Measurements from ENCODE around the gene RPS19BP1.

DNA sequence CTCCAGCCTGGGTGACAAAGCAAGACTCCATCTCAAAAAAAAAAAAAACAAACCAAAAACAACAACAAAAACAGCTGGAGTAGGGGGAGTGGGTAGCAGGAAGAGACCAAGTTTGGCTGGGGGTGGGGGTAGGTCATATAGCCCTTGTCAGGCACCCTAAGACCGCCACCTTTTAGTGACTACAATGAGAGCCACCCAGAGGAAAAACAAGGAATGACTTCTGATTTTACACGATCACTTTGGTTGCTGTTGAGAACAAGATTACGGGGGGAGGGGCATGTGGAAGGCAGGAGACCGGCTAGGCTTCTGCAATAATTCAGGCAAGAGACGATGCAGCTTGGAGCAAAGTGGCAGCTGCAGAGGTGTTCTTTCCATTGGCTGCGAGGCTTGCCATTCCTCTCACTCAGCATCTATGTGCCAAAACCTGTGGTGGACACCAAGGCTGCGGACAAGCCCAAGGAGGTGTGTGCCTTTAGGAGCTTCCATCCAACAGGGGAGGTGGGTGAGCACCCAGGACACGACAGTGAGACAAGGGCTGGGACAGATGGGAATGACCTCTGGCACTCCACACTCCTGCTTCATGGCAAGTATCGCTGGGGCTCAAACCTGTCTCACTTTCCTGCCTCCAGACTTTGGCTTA lies 1.7 kb downstream of the RPS19BP1 start:
- TF ChIP-seq, protein P1, sequence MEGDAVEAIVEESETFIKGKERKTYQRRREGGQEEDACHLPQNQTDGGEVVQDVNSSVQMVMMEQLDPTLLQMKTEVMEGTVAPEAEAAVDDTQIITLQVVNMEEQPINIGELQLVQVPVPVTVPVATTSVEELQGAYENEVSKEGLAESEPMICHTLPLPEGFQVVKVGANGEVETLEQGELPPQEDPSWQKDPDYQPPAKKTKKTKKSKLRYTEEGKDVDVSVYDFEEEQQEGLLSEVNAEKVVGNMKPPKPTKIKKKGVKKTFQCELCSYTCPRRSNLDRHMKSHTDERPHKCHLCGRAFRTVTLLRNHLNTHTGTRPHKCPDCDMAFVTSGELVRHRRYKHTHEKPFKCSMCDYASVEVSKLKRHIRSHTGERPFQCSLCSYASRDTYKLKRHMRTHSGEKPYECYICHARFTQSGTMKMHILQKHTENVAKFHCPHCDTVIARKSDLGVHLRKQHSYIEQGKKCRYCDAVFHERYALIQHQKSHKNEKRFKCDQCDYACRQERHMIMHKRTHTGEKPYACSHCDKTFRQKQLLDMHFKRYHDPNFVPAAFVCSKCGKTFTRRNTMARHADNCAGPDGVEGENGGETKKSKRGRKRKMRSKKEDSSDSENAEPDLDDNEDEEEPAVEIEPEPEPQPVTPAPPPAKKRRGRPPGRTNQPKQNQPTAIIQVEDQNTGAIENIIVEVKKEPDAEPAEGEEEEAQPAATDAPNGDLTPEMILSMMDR (IDR thresholded peaks at IDR 0.05), result no peak
- TF ChIP-seq EZH2 (IDR thresholded peaks at IDR 0.05; ENCODE audit: borderline replicate concordance, insufficient read depth, low read depth, low read length, poor library complexity, severe bottlenecking), result no peak

Data from B cell (primary cell).